Measurements from ENCODE around the gene ALOXE3.

- TF ChIP-seq MYC (IDR thresholded peaks at IDR 0.05; ENCODE audit: borderline replicate concordance, low read length) (no peak), POLR2A (IDR thresholded peaks at IDR 0.05; ENCODE audit: low read length) (no peak), CTCF (IDR thresholded peaks at IDR 0.05) (no peak), RCOR1 (IDR thresholded peaks at IDR 0.05; ENCODE audit: low read depth, low read length) (no peak), RFX5 (IDR thresholded peaks at IDR 0.05) (no peak), NPAS2 (CRISPR knock-in tag; IDR thresholded peaks at IDR 0.05; ENCODE audit: borderline replicate concordance) (no peak), FOSL2 (IDR thresholded peaks at IDR 0.05) (no peak), FOSL2 (CRISPR knock-in tag; IDR thresholded peaks at IDR 0.05) (no peak), SMC3 (IDR thresholded peaks at IDR 0.05) (no peak), KDM5A (IDR thresholded peaks at IDR 0.05) (no peak), RAD21 (conservative IDR thresholded peaks at IDR 0.05 in 1 of 2, IDR thresholded peaks at IDR 0.05 in 1 of 2) (no peak), NR3C1 (IDR thresholded peaks at IDR 0.05) (no peak)
These were observed 24.0 kb upstream of the ALOXE3 start for GRCh38 chr17:8142158-8142886.

Measured in A549 (cell line).